Measurements from ENCODE around the gene UMAD1.
A peak's percentile ranks its signal among the peaks of the same experiment; 100 is the strongest.
"Not testable (repeated sequence)": the region's sequence is repeated elsewhere in the genome, so short reads cannot be mapped to it uniquely, and the experiment has no call there.

Gene UMAD1

GRCh38 chr7:7769710-7770627 is 129.4 kb downstream of the UMAD1 start:
- no peak for DNase-seq

- DNase-seq, result peak; percentile 33
Observed at GRCh38 chr7:7771452-7771851, 130.9 kb downstream of the UMAD1 start.

GRCh38 chr7:7772397-7772821 is 131.9 kb downstream of the UMAD1 start:
- DNase-seq, result no peak

GRCh38 chr7:7773334-7774309 is 133.1 kb downstream of the UMAD1 start:
- peak; percentile 31 for DNase-seq

- peak; percentile 30 for DNase-seq
Observed at GRCh38 chr7:7779888-7780287, 139.3 kb downstream of the UMAD1 start.

GRCh38 chr7:7783001-7783400 is 142.4 kb downstream of the UMAD1 start:
- DNase-seq, result peak; percentile 72

GRCh38 chr7:7785344-7785973 is 144.9 kb downstream of the UMAD1 start:
- no peak for DNase-seq

- DNase-seq, result peak; percentile 45
Observed at GRCh38 chr7:7786595-7786994, 146.0 kb downstream of the UMAD1 start.

- DNase-seq, result no peak
Observed at GRCh38 chr7:7789551-7789988, 149.0 kb downstream of the UMAD1 start.

GRCh38 chr7:7790041-7790741 is 149.6 kb downstream of the UMAD1 start:
- no peak for DNase-seq

- DNase-seq, result peak; percentile 34
Observed at GRCh38 chr7:7791523-7791922, 151.0 kb downstream of the UMAD1 start.

GRCh38 chr7:7792056-7792455 is 151.5 kb downstream of the UMAD1 start:
- peak; percentile 50 for DNase-seq

GRCh38 chr7:7793249-7793648 is 152.7 kb downstream of the UMAD1 start:
- no peak for DNase-seq

- DNase-seq, result no peak
Observed at GRCh38 chr7:7793921-7794320, 153.4 kb downstream of the UMAD1 start.

- DNase-seq, result no peak
Observed at GRCh38 chr7:7795203-7795602, 154.7 kb downstream of the UMAD1 start.

GRCh38 chr7:7795630-7796121 is 155.1 kb downstream of the UMAD1 start:
- DNase-seq, result no peak

- DNase-seq, result peak; percentile 16
Observed at GRCh38 chr7:7798510-7798909, 158.0 kb downstream of the UMAD1 start.

GRCh38 chr7:7799138-7799537 is 158.6 kb downstream of the UMAD1 start:
- DNase-seq, result no peak

GRCh38 chr7:7802531-7802930 is 162.0 kb downstream of the UMAD1 start:
- no peak for DNase-seq

- peak; percentile 98 for DNase-seq
Observed at GRCh38 chr7:7803715-7804178, 163.2 kb downstream of the UMAD1 start.

GRCh38 chr7:7804822-7805221 is 164.3 kb downstream of the UMAD1 start:
- not testable (repeated sequence) for DNase-seq
